ENCODE measurements around the gene AMZ1.

DNA sequence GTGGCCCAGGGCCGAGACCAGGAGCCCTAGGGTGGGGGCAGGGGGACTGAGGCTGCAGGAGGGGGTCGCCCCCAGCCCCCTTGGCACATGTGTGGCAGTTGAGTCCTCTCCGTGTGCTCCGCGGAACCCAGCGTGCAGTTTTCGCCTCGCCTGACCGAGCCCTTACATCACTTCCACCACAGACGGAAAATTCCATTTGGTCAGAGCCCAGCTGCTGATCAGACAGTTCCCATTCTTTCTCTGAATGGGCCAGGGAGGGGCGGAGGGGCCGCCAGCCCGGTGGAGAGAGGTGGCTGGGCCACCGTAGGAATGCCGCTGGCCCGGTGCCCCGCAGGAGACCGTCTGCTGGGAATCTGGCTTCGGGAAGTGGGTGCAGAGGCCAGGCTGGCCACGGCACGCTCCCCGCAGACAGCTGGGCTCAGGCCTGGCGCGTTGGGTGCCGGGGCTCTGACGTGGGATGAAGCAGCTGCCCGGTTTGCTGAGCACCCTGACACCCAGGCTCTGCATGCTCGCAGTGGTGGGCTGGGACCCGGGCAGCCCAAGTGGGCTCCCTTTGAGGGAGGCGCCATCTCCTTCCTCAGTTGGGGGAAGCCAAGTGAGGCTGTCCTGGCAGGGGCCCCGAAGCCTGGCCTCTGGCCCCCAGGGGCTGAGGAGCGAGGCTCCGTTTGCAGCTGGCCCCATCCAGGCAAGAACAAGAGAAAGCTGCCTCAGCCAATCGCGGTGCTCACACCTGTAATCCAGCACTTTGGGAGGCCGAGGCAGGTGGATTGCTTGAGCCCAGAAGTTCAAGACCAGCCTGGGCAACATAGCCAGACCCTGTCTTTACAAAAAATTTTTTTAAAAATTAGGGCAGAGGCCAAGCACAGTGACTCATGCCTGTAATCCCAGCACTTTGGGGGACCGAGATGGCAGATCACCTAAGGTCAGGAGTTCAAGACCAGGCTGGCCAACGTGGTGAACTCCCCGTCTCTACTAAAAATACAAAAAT is 46.3 kb upstream of the AMZ1 start:
- TF ChIP-seq, protein P1, sequence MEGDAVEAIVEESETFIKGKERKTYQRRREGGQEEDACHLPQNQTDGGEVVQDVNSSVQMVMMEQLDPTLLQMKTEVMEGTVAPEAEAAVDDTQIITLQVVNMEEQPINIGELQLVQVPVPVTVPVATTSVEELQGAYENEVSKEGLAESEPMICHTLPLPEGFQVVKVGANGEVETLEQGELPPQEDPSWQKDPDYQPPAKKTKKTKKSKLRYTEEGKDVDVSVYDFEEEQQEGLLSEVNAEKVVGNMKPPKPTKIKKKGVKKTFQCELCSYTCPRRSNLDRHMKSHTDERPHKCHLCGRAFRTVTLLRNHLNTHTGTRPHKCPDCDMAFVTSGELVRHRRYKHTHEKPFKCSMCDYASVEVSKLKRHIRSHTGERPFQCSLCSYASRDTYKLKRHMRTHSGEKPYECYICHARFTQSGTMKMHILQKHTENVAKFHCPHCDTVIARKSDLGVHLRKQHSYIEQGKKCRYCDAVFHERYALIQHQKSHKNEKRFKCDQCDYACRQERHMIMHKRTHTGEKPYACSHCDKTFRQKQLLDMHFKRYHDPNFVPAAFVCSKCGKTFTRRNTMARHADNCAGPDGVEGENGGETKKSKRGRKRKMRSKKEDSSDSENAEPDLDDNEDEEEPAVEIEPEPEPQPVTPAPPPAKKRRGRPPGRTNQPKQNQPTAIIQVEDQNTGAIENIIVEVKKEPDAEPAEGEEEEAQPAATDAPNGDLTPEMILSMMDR (IDR thresholded peaks at IDR 0.05): no peak
- TF ChIP-seq POLR2AphosphoS5 (IDR thresholded peaks at IDR 0.05): peak in 2 of 3 donors; percentile 66 to 81
